HG03108 (cell line): ENCODE measurements around the gene TRPT1.

ENCODE experiments used
- ATAC-seq: cut with Tn5 transposase; IDR thresholded peaks from one replicate; pipeline ENCODE4 v1.9.1; 2021; ENCODE audit warnings: moderate library complexity; ENCODE audit not compliant: unreplicated experiment

TRPT1 gene

GRCh38 chr11:64245797-64246620 lies 20.0 kb upstream of the TRPT1 start:
- no peak for ATAC-seq

DNA sequence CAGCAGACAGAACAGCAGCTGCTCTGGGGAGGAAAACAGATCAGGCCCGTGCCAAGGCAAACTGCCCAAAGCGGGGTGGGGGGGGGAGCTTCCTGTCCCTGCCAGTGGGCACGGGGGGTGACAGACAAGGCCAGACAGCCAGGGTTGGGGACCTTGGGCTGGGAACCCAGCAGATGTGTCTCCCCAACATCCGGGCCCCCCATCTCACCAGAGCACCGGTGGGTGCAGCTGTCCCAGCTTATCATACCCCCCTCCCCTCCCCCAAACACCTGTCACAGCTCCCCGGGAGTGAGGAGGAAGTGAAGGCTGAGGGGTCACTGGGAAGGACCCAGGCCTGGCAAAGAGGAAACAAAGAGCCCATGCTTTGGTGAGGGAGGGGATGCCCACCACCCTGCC lies 19.4 kb upstream of the TRPT1 start:
- ATAC-seq = no peak

DNA sequence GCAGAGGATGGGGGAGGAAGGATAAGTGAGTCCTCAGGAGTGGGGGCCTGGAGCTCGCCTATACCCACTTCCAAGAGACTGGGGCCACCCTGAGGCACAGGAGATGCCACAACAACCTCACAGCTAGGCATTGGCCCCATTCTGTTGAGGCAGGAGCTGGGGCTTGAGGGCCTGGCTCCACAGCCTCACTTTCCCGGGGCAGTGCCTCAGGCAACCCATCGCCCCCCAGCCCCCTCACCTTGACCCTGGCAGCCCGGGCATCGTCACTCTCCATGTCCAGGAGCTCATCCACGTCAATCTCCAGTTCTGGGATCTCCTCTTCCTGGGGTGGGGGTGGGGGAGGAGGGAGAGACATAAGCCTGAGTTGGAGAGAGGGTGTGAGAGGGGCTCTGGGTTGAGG lies 19.0 kb upstream of the TRPT1 start:
- no peak for ATAC-seq

DNA sequence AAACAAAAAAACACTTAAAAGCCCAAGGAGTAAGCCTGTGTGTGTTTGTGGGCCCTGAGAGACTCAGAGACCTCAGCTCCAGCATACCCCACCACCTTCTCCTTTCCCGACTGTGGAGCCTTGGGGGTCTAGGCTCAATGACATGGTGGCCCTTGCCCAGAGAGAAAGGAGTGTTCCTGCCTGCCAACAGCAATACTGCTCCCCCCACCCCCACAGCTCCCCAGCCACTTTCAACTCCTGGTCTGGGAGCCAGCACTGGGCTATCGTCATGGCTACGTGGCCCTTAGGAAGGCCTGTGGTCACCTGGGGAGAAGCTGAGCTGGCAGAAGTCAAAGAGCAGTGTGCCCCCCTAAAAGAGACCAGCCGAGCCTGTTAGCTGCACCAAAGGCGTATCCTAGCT lies 18.1 kb upstream of the TRPT1 start:
- ATAC-seq = no peak

- no peak for ATAC-seq
These were observed 17.4 kb upstream of the TRPT1 start for GRCh38 chr11:64243236-64243854.

GRCh38 chr11:64241491-64242374 lies 15.7 kb upstream of the TRPT1 start:
- ATAC-seq = peak; percentile 59

GRCh38 chr11:64241241-64241490 lies 15.2 kb upstream of the TRPT1 start:
- peak; percentile 64 for ATAC-seq

DNA sequence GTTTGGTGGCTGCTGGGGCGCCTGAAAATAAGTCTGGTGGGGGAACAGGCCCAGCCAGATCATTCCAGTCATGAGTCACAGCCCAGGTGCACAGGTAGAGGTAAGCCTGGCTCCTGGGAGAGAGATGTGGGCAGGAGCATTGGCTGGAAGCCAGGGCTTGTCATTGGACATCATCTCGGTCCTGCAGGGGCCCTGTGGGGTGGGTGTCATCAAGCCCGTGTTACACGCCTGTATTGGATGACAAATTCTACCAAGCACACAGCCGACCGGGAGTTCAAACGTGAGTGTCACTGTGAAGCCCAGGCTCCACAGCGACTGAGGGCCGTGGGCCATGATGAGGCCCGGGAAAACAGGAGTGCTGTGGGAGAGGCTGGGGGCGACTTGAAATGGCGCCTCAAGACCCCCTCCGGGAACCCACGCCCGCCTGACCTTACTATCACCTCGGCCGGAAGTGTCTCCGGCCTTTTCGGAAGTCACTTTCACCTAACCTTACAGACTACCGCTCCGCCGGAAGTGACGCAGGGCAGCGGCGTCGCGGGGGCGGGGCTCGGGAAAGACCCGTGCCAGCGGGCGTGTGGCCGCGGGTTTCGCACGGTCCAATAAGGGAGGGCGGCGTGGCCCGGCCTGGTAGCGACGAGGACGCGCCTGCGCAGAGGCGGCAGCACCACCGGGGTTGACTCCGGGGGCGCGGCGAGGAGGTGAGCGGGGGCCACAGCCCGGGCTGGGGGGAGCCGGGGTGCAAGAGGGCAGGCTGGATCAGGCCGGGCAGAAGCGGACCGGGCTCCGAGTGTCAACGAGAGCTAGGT lies 14.7 kb upstream of the TRPT1 start, which contains the start of gene FKBP2:
Gene FKBP2, plus strand, starts transcription at position 661 of the 806 bp plus-strand sequence. CDS start 1,293 bp downstream, outside the sequence.
- peak; percentile 37 for ATAC-seq

GRCh38 chr11:64239662-64240434 lies 13.9 kb upstream of the TRPT1 start:
- ATAC-seq = no peak

GRCh38 chr11:64238999-64239398 lies 13.0 kb upstream of the TRPT1 start:
- ATAC-seq = no peak

- no peak for ATAC-seq
These were observed 12.1 kb upstream of the TRPT1 start for GRCh38 chr11:64238076-64238475.

DNA sequence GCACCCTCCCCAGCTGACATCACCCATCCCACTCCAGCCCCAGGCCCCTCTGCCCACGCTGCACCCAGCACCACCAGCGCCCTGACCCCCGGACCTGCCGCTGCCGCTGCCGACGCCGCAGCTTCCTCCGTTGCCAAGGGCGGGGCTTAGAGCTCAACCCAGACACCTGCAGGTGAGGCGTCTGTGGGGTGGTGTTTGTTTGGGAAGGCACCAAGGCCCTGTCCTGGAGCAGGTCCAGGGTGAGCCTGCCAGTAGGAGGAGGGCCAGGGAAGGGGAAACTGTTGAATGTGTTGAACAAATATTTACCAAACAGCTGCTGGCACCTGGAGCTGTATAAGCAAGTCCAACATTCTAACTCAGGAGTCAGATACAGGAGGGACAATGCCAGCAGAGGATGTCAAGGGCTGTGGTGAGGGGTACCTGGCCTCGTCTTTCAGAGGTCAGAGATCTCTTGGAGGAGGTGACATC lies 11.5 kb upstream of the TRPT1 start:
- ATAC-seq = no peak

DNA sequence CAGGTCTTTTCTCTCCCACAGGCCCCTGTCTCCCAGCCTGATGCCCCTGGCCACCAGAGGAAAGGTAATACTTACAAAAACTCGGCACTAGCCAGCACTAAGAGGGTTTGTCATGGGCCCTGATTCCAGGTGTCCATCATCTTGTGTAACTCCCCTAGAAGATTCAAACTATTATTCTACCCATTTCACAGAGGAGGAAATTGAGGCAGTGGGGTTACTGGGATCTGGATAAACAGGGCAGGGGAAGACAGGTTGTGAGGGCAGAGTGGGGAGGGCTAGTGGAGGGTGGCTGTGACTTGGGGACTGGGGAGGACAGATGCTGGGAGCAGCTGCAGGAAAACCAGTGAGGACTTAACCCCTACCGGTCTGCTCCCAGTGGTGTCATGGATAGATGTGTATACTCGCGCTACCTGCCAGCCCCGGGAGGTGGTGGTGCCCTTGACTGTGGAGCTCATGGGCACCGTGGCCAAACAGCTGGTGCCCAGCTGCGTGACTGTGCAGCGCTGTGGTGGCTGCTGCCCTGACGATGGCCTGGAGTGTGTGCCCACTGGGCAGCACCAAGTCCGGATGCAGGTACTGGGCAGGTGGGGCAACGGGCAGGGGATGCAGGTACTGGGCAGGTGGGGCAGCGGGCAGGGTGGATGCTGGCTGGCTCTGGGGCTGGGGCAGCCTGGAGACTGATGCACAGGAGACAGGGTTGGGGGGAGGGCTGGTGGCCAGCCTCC lies 9.6 kb upstream of the TRPT1 start:
- ATAC-seq = no peak

GRCh38 chr11:64234647-64235379 lies 8.8 kb upstream of the TRPT1 start:
- ATAC-seq = no peak

DNA sequence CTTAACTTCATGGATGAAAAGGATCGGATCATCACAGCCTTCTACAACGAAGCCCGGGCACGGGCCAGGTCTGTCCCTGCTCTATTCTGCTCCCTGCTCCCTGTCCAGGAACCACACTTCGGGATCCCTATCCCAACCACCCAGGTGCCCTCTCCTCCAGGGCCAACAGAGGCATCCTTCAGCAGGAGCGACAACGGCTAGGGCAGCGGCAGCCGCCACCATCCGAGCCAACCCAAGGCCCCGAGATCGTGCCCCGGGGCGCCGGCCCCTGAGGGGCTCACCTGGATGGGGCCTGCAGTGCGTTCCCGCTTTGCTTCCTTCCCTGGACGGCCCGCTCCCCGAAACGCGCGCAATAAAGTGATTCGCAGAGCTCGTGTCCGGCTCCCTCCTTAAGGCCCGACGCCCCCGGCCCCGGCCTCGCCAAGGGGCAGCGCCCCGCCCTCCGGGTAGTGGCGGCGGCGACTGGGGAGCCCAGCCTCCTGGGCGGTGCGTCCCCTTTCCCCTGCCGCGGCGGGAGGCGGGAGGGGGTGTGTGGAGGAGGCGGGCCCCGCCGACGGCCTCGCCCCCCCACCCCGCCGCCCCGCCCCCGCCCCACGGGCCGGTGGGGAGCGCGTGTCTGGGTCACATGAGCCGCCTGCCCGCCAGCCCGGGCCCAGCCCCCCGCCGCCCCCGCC lies 8.1 kb upstream of the TRPT1 start, which contains the start of gene VEGFB:
Gene VEGFB, plus strand, starts transcription at position 672 of the 674 bp plus-strand sequence. CDS start 250 bp downstream, outside the sequence.
- peak; percentile 34 for ATAC-seq

DNA sequence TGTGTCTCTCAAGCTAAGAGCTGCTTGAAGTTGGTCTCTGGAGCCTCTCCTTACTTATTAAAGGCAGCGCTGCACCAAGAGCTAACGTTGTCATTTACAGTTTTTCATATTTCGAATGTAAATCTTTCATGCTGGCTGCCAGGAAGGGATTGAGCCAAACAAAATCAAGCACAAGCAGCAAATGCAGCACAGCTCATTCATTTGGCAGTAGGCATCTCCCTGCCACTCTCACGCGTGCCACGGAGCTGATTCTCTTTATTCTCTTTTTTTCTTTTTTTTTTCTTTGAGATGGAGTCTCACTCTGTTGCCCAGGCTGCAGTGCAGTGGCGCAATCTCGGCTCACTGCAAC lies 7.0 kb upstream of the TRPT1 start:
- no peak for ATAC-seq

GRCh38 chr11:64232182-64232966 lies 6.4 kb upstream of the TRPT1 start:
- no peak for ATAC-seq
